Stimulated activated CD8-positive, alpha-beta memory T cell treated with anti-CD3 and anti-CD28 coated beads, Interleukin-12 subunit alpha, Interleukin-12 subunit beta, amount 100 ng/mL, for 4 hours (primary cell): ENCODE data around the gene CLEC16A.

Experiments used
- DNase-seq: peaks from one replicate; pipeline ENCODE4 v3.0.0-alpha.2; 2020; ENCODE audit warnings: low read depth

Gene CLEC16A

GRCh38 chr16:11123666-11124065 lies 179.3 kb downstream of the CLEC16A start:
- DNase-seq: no peak

- no peak for DNase-seq
Measured at GRCh38 chr16:11125936-11126335, 181.6 kb downstream of the CLEC16A start.

GRCh38 chr16:11126399-11127054 lies 182.2 kb downstream of the CLEC16A start:
- DNase-seq: no peak

- DNase-seq: no peak
Measured at GRCh38 chr16:11127610-11128195, 183.3 kb downstream of the CLEC16A start.

GRCh38 chr16:11128211-11129141 lies 184.1 kb downstream of the CLEC16A start:
- no peak for DNase-seq

GRCh38 chr16:11129378-11129781 lies 185.0 kb downstream of the CLEC16A start:
- DNase-seq: no peak

- DNase-seq: no peak
Measured at GRCh38 chr16:11130978-11131665, 186.8 kb downstream of the CLEC16A start.

- DNase-seq: no peak
Measured at GRCh38 chr16:11131706-11132105, 187.3 kb downstream of the CLEC16A start.

GRCh38 chr16:11133344-11133943 lies 189.1 kb downstream of the CLEC16A start:
- no peak for DNase-seq

GRCh38 chr16:11134722-11135463 lies 190.5 kb downstream of the CLEC16A start:
- DNase-seq: no peak

GRCh38 chr16:11135464-11135973 lies 191.2 kb downstream of the CLEC16A start:
- DNase-seq: no peak

- no peak for DNase-seq
Measured at GRCh38 chr16:11136600-11136999, 192.2 kb downstream of the CLEC16A start.

GRCh38 chr16:11138022-11138768 lies 193.8 kb downstream of the CLEC16A start:
- no peak for DNase-seq

- no peak for DNase-seq
Measured at GRCh38 chr16:11138769-11139325, 194.5 kb downstream of the CLEC16A start.

- no peak for DNase-seq
Measured at GRCh38 chr16:11139326-11140097, 195.1 kb downstream of the CLEC16A start.

GRCh38 chr16:11140098-11140375 lies 195.7 kb downstream of the CLEC16A start:
- no peak for DNase-seq

GRCh38 chr16:11140466-11140865 lies 196.1 kb downstream of the CLEC16A start:
- DNase-seq: no peak

GRCh38 chr16:11140867-11141266 lies 196.5 kb downstream of the CLEC16A start:
- DNase-seq: no peak
